Thyroid gland (tissue), 4 donors: Measurements from ENCODE around the gene BCKDK.

Experiments used
- POLR2A ChIP-seq, 2 donors: fragments of 450-650 bp; IDR thresholded peaks; one replicate each; pipeline ENCODE4 v1.6.1; 2017; ENCODE audit warnings: antibody characterized with exemption in 2 of 2, mild to moderate bottlenecking in 2 of 2, moderate library complexity in 1 of 2
- TF ChIP-seq, protein P1 (sequence below), 6 experiments: fragments of 200-600 bp in 3 of 6; fragments of 450-650 bp in 3 of 6; sonication (generic) in 3 of 6; IDR thresholded peaks; one replicate each; pipeline ENCODE4 v1.5.1; 2016 to 2019; ENCODE audit warnings: antibody characterized with exemption in 6 of 6, mild to moderate bottlenecking in 2 of 6, inconsistent platforms in 1 of 6, moderate library complexity in 1 of 6

DNA sequence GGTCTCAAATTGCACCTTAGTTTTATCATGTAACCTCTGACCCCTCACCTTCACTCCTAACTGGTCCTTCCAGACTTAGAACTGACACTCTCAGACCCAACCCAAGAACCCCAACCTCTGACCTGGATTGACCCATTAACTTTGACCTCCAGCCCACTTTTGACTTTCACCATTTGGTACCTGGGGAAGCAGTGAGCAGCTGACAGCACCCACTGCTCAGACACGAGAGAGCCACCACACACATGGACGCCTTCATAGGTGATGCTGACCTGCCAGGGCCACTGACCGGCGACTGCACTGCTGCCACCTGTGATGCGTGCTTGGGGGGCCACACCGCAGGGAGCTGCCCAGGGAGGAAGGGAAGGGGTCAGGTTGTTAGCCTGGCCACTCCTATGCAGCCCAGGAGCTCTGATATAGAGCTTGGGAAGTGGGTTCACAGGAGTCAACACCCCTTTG is 24.9 kb downstream of the BCKDK start:
- TF ChIP-seq, protein P1, sequence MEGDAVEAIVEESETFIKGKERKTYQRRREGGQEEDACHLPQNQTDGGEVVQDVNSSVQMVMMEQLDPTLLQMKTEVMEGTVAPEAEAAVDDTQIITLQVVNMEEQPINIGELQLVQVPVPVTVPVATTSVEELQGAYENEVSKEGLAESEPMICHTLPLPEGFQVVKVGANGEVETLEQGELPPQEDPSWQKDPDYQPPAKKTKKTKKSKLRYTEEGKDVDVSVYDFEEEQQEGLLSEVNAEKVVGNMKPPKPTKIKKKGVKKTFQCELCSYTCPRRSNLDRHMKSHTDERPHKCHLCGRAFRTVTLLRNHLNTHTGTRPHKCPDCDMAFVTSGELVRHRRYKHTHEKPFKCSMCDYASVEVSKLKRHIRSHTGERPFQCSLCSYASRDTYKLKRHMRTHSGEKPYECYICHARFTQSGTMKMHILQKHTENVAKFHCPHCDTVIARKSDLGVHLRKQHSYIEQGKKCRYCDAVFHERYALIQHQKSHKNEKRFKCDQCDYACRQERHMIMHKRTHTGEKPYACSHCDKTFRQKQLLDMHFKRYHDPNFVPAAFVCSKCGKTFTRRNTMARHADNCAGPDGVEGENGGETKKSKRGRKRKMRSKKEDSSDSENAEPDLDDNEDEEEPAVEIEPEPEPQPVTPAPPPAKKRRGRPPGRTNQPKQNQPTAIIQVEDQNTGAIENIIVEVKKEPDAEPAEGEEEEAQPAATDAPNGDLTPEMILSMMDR (IDR thresholded peaks at IDR 0.05) = no peak
- TF ChIP-seq POLR2A (IDR thresholded peaks at IDR 0.05) = no peak
